ENCODE measurements around the gene DGKH. TPM values are rescaled to one million over a fixed set of nuclear protein-coding genes. Genes with fewer than 3 reads are reported as not detected.

The DGKH gene
- total and polyA plus RNA-seq, 9 of the 15 experiments (the other 6 are each of a cell fraction or from before 2014, with no cell fraction given): 0.38 to 4.4 (median 3.1) TPM

DNA sequence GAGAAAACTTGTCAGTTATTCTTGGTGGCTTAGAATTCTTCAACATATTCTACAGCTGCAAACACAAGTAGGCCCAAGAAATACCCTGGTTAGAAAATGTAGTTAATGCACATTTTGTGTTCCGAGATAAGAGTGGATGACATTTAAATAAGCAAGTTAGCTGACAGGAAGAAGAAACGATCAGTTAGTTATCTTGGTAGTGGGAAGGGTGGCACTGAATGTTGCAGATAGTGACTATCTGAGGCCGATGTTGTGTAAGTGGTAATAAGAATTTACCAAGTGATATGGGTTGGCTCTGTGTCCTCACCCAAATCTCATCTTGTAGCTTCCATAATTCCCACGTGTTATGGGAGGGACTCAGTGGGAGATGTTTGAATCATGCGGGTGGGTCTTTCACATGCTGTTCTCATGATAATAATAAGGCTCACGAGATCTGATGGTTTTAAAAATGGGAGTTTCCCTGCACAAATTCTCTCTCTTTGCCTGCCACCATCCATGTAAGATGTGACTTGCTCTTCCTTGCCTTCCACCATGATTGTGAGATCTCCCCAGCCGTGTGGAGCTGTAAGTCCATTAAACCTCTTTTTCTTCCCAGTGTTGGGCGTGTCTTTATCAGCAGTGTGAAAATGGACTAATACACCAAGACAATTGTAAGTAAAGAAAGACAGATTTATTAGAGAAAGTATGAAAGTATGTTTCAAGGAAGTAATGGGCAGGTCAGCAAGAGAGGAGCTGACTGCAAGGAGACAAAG lies 212.6 kb downstream of the DGKH start (continued):
- no peak for TF ChIP-seq MYBL2 (IDR thresholded peaks at IDR 0.05; ENCODE audit: low read depth)
- no peak for TF ChIP-seq MYBL2 (CRISPR knock-in tag; IDR thresholded peaks at IDR 0.05; ENCODE audit: borderline replicate concordance)
- no peak for TF ChIP-seq RUNX1 (IDR thresholded peaks at IDR 0.05; ENCODE audit: low read depth)
- TF ChIP-seq JUND (IDR thresholded peaks at IDR 0.05; ENCODE audit: borderline replicate concordance, low read depth, low read length): no peak
- TF ChIP-seq JUND (tag; IDR thresholded peaks at IDR 0.05; ENCODE audit: borderline replicate concordance, low read depth, low read length): no peak
- peak; percentile 74 for TF ChIP-seq CBFA2T3 (IDR thresholded peaks at IDR 0.05)
- TF ChIP-seq KLF16 (IDR thresholded peaks at IDR 0.05): no peak
- TF ChIP-seq ZNF436 (CRISPR knock-in tag; IDR thresholded peaks at IDR 0.05): no peak
- peak; percentile 55 for TF ChIP-seq CBFA2T2 (conservative IDR thresholded peaks at IDR 0.05)
- TF ChIP-seq TRIM24 (IDR thresholded peaks at IDR 0.05): peak; percentile 35 to 84; a peak in 3 of 4 replicates
- no peak for TF ChIP-seq DLX4 (CRISPR knock-in tag; IDR thresholded peaks at IDR 0.05)
- TF ChIP-seq YBX1 (IDR thresholded peaks at IDR 0.05): no peak
- TF ChIP-seq ZC3H11A (IDR thresholded peaks at IDR 0.05; ENCODE audit: low read depth, low read length): no peak
- TF ChIP-seq ZNF277 (CRISPR knock-in tag; IDR thresholded peaks at IDR 0.05; ENCODE audit: borderline replicate concordance): no peak
- no peak for TF ChIP-seq HMG20A (CRISPR knock-in tag; conservative IDR thresholded peaks at IDR 0.05)
- no peak for TF ChIP-seq ZBTB5 (IDR thresholded peaks at IDR 0.05)
- TF ChIP-seq SFPQ (IDR thresholded peaks at IDR 0.05; ENCODE audit: low read depth, low read length): no peak
- 0 out of 2 replicates have a peak, but pooled peaks have one; percentile 13 for TF ChIP-seq CXXC5 (CRISPR knock-in tag; IDR thresholded peaks at IDR 0.05)

Data from K562 (cell line).